HCT116 (cell line): Measurements from ENCODE around the gene LIPT2.

Experiments used
- CTCF ChIP-seq, 3 experiments: fragments of 200-600 bp in 1 of 3; sonication (generic) in 1 of 3; IDR thresholded peaks in 2 of 3; conservative IDR thresholded peaks in 1 of 3; 2 replicates each; pipeline ENCODE4 v1.5.1; 2012 to 2017; ENCODE audit warnings: low read depth in 2 of 3, low read length in 2 of 3, antibody characterized with exemption in 1 of 3, borderline replicate concordance in 1 of 3, control low read depth in 1 of 3, mild to moderate bottlenecking in 1 of 3, mixed read lengths in 1 of 3, mixed run types in 1 of 3, moderate library complexity in 1 of 3; ENCODE audit not compliant: insufficient read depth in 1 of 3
- EGR1 ChIP-seq: IDR thresholded peaks from 2 replicates; pipeline ENCODE4 v1.6.1; 2012; ENCODE audit warnings: low read depth
- JUND ChIP-seq: IDR thresholded peaks from 2 replicates; pipeline ENCODE4 v1.6.1; 2012
- POLR2A ChIP-seq: IDR thresholded peaks from 2 replicates; pipeline ENCODE4 v1.7.0; 2011; ENCODE audit warnings: borderline replicate concordance; ENCODE audit not compliant: insufficient read depth, insufficient read length; ENCODE audit errors: extremely low read depth
- POLR2AphosphoS5 ChIP-seq: IDR thresholded peaks from 2 replicates; pipeline ENCODE4 v1.6.1; 2011; ENCODE audit warnings: mild to moderate bottlenecking, low read depth, low read length, moderate library complexity
- SP1 ChIP-seq: IDR thresholded peaks from 2 replicates; pipeline ENCODE4 v1.6.1; 2012; ENCODE audit warnings: low read depth
- YY1 ChIP-seq: IDR thresholded peaks from 2 replicates; pipeline ENCODE4 v1.6.1; 2011; ENCODE audit warnings: low read length, low read depth, moderate library complexity, mild to moderate bottlenecking; ENCODE audit not compliant: insufficient replicate concordance; ENCODE audit errors: extremely low read depth
- TF ChIP-seq, protein P1 (sequence below): IDR thresholded peaks from 2 replicates; pipeline ENCODE4 v1.6.1; 2012

DNA sequence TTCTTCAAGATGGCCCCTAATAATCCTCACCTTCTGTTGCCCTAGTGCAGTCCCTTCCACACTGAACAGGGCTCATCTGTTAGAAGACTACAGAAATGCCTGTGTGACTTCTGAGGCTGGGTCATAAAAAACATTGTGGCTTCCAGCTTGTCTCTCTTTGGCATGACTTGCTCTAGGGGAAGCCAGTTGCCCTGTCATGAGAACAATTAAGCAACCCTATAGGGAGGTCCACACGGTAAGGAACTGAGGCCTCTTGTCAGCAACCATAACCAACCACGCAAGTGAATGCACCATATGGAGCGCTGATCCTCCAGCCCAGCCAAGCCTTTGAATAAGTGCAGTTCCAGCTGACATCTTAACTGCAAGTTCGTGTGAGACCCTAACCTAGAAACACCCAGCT lies 2.6 kb downstream of the LIPT2 start:
- TF ChIP-seq JUND (no peak), CTCF (IDR thresholded peaks at IDR 0.05 in 2 of 3, conservative IDR thresholded peaks at IDR 0.05 in 1 of 3; ENCODE audit: borderline replicate concordance in 1 of 3, insufficient read depth in 1 of 3, low read depth in 2 of 3, low read length in 2 of 3) (no peak), YY1 (no peak), SP1 (no peak), EGR1 (no peak), POLR2AphosphoS5 (no peak), POLR2A (no peak)
- TF ChIP-seq, protein P1, sequence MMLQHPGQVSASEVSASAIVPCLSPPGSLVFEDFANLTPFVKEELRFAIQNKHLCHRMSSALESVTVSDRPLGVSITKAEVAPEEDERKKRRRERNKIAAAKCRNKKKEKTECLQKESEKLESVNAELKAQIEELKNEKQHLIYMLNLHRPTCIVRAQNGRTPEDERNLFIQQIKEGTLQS, result no peak
